22Rv1 (cell line): ENCODE data around the gene MYL4.

Experiments
- ZFX ChIP-seq: fragments of 450-650 bp; IDR thresholded peaks from 2 replicates; pipeline ENCODE4 v1.6.1; 2017; ENCODE audit warnings: antibody characterized with exemption, borderline replicate concordance
- TF ChIP-seq, protein P1 (sequence below): fragments of 450-650 bp; IDR thresholded peaks from 2 replicates; pipeline ENCODE4 v1.5.1; 2017; ENCODE audit warnings: mild to moderate bottlenecking

DNA sequence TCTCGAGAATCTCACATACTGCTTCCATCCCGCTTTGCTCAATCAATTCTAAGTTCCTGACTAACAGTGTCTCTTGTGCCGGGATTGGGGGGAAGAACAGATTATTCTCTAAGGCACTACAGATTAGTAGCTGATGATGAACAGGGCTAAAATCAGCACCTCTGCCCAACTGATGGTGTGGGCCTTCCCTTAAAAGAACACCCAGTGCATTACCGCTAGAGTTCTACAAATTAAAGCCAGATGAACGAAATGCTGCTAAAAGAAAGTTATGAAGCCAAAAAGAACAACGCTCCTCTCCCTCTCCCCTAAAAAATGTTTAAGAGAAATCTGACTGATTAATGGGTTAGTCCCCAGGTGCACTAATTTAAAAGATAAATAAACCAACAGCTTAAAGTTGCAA, 24.5 kb upstream of the MYL4 start:
- TF ChIP-seq, protein P1, sequence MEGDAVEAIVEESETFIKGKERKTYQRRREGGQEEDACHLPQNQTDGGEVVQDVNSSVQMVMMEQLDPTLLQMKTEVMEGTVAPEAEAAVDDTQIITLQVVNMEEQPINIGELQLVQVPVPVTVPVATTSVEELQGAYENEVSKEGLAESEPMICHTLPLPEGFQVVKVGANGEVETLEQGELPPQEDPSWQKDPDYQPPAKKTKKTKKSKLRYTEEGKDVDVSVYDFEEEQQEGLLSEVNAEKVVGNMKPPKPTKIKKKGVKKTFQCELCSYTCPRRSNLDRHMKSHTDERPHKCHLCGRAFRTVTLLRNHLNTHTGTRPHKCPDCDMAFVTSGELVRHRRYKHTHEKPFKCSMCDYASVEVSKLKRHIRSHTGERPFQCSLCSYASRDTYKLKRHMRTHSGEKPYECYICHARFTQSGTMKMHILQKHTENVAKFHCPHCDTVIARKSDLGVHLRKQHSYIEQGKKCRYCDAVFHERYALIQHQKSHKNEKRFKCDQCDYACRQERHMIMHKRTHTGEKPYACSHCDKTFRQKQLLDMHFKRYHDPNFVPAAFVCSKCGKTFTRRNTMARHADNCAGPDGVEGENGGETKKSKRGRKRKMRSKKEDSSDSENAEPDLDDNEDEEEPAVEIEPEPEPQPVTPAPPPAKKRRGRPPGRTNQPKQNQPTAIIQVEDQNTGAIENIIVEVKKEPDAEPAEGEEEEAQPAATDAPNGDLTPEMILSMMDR: no peak
- no peak for TF ChIP-seq ZFX
